GM12875 (cell line): Measurements from ENCODE around the gene MTA1.

Experiments
- H3K4me3 ChIP-seq: one replicate; pipeline ENCODE4 v1.5.1; 2011; ENCODE audit warnings: low read depth, low read length, control low read depth
- TF ChIP-seq, protein P1 (sequence below): IDR thresholded peaks from 2 replicates; pipeline ENCODE4 v1.5.1; 2011; ENCODE audit warnings: low read depth, mild to moderate bottlenecking, control low read depth, inconsistent platforms, low read length, moderate library complexity, borderline replicate concordance; ENCODE audit not compliant: insufficient read depth

Gene MTA1

DNA sequence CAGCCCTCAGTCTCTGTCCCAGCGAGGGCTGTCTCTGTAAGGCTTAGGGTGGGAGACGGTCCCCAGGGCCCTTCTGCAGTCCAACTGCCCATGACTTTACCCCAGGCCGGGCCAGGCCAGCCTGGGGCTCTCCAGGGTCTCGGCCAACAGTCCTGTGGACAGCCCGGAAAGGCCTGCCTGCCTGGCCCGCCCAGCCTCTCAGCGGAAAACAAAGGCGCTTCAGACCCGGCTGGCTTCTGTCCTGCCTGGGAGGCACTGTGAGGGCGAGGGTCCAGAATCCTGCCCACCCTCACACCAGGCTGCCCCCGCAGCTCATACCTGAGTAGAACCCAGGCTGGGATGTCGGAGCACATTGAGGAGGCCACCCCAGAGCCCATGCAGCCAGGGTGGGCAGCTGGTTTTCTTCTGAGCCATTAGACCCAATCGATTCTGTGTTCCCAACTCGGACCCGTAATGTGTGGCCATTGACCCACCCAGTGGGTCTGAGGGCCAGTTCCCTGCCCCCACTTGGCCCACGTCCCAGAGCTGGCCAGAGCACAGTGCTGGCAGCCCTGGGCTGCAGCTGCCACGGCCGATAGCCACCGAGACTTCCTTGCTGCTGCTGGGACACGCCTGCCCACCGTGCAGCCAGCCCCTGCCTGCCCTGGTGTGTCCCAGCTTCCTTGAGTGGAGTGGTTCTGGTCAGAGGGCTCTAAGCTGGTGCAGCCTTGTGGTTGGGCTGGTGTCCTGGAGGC lies 56.6 kb downstream of the MTA1 start:
- no peak overlapping the region for H3K4me3 ChIP-seq
- TF ChIP-seq, protein P1, sequence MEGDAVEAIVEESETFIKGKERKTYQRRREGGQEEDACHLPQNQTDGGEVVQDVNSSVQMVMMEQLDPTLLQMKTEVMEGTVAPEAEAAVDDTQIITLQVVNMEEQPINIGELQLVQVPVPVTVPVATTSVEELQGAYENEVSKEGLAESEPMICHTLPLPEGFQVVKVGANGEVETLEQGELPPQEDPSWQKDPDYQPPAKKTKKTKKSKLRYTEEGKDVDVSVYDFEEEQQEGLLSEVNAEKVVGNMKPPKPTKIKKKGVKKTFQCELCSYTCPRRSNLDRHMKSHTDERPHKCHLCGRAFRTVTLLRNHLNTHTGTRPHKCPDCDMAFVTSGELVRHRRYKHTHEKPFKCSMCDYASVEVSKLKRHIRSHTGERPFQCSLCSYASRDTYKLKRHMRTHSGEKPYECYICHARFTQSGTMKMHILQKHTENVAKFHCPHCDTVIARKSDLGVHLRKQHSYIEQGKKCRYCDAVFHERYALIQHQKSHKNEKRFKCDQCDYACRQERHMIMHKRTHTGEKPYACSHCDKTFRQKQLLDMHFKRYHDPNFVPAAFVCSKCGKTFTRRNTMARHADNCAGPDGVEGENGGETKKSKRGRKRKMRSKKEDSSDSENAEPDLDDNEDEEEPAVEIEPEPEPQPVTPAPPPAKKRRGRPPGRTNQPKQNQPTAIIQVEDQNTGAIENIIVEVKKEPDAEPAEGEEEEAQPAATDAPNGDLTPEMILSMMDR = no peak

DNA sequence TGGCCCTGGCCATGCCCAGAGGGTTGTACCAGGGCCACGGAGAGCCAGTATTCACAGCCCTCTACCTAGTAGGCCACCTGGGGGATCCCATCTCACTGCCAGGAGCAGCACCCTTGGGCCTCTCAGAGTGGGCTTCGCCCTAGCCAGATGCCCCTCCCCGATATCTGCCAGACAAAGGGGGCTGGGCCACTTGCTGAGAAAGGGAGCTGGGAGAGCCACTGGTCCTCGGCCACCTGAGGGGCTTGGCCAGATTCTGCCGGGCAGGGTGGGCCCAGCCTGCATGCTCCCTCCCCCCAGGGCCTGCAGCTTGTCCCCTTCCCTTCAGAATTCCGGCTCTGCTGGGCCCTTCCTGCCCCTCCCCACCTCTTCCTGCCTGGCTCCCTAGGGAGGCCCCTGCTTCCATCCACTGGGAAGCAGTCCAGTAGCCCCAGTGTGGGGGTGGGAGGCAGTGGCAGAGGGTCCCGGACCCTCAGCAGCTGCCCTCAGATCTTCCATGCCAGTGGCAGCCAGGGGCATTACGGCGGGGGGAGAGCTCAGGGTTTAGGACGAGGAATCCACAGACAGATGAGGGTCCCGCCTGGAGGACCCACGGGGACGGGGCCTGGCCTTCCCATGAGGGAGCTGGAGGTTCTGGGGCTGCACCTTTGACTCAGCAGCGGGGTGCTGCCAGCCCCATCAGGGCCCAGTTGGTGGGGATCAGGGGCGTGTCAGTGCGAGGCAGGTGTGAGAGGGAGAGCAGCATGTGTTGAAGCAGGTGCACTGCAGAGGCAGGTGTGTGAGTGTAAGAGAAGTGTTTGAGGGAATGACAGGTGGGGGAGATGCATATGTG lies 57.4 kb downstream of the MTA1 start:
- TF ChIP-seq, protein P1 = no peak
- H3K4me3 ChIP-seq = no peak overlapping the region

DNA sequence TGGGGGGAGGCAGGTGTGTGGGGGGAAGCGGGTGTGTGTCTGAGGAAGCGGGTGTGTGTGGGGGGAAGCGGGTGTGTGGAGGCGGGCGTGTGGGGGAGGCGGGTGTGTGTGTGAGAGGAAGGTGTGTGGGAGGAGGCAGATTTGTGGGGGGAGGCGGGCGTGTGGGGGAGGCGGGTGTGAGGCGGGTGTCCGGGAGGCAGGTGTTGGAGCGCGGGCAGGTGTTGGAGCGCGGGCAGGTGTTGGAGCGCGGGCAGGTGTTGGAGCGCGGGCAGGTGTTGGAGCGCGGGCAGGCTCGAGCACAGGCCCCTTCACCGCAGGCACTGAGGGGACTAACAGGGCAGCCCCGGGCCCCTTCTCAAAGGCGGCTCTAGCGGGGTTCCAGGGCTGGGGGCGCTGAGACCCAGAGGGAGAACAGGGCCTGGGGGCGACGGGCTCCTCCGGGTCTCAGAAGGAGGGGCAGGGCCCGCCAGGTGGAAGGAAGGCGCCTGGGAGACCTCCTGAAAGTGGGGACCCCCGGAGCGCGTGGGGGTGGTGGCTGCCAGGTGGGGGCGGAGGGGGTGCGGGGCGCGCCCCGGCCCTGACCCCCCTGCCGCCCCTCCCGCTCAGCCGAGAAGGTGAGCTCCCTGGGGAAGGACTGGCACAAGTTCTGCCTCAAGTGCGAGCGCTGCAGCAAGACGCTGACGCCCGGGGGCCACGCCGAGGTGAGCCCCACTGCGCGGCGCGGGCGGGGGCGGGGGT lies 58.2 kb downstream of the MTA1 start:
- no peak overlapping the region for H3K4me3 ChIP-seq
- TF ChIP-seq, protein P1 = no peak

DNA sequence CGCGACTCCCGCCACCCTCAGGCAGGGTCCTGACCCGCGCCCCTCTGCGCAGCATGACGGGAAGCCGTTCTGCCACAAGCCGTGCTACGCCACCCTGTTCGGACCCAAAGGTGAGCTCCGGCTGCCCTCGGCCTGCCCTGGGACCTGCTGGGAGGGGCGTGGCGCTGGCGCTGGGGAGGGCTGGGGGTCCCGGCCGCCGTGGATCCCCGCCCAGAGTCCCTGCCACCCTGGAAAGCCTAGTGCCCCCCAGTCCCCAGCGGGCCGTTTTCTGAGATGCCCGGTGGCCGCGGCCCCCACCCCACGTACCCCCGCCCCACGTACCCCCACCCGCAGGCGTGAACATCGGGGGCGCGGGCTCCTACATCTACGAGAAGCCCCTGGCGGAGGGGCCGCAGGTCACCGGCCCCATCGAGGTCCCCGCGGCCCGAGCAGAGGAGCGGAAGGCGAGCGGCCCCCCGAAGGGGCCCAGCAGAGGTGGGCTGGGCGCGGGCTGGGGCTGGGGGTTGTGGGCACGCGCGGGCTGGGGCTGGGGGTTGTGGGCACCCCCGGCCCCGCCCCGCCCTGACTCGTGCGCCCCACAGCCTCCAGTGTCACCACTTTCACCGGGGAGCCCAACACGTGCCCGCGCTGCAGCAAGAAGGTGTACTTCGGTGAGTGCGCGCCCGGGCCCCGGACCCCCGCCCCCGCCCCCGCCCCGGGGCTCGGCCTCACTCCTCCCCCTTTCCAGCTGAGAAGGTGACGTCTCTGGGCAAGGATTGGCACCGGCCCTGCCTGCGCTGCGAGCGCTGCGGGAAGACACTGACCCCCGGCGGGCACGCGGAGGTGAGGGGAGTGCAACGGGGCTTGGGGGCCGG lies 59.0 kb downstream of the MTA1 start:
- TF ChIP-seq, protein P1 = no peak
- no peak overlapping the region for H3K4me3 ChIP-seq

DNA sequence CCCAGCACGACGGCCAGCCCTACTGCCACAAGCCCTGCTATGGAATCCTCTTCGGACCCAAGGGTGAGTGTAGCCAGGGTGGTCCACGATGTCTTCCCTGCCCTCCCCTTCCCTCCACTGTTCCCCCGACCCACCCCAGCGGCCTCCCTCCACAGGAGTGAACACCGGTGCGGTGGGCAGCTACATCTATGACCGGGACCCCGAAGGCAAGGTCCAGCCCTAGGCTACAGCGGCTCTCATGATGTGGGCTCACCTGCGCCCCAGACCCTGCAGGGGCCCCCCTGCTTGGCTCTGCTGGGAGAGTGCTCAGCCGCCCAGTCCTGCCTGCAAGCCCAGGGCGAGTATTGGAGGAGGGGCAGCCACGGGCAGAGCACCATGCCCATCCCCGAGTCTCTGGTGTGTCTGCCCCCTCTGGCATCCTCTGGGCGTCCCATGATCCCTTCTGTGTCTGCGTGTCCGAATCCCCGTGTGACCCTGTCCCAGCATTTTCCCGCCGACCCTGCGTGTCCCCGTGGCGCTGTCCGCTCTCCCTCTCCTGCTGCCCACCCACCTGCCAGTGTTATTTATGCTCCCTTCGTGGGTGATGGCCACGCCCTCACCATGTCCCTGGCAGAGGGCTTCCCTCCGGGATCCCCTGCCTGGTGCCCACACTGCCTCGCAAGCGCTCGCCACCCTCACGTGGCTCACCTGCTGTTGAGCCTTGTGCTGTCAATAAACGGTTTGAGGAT lies 60.0 kb downstream of the MTA1 start:
- TF ChIP-seq, protein P1 = no peak

DNA sequence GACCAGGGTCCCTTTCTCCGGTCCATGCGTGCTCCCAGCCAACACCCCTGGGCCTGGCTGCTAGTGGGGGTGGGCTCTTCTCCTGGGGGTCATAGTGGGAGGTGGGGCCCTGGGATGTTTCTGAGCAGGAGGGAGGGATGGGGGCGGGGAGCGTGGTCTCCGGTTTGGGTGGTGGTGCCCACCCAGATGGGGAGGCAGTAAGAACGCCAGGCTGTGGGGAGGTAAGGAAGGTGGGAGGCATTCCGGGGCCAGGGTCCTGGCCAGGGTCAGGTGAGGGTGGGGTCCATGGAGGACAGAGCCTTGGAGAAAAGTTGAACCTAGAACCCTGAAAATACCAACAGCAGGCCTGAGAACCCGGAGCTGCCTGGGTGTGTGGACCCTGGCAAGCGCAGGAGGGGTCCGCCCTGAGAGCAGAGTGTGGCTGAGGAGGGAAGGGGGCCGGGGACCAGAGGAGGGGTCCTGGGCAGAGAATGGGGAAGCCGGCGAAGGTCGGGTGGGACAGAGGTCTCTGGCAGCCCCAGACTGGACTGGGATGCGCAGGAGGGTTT lies 60.6 kb downstream of the MTA1 start:
- TF ChIP-seq, protein P1 = no peak
- no peak overlapping the region for H3K4me3 ChIP-seq

More for the DNA sequence above, 60.0 kb downstream of the MTA1 start:
- H3K4me3 ChIP-seq = no peak overlapping the region
